ENCODE results near the gene TET3.

DNA sequence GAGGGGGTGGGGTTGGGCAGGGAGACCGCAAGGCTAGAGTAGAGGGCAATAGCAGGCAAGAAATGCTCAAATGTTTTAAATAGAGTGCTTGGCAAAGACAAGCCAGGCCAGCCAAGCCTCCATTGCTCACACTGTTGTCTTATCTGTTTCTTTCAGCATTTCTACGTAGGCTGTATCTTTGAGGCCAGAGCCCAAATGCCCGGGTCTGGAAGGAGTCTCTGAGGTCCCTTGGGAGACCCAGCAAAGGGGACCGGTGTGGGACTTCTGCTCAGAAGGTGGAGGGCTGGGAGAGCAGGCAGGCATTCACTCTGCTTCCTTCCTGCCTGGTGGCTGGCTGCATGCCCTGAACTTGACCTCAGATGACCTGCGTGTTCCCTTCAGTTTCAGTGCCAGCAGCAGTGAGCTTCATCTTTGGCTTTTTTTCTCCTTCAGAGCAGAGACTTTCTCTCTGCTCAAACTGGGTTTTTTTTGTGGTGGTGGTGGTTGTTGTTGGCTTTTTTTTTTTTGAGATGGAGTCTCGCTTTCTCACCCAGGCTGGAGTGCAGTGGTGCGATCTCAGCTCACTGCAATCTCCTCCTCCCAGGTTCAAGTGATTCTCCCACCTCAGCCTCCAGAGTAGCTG, 13.7 kb upstream of the TET3 start:
- TF ChIP-seq ZNF274 (IDR thresholded peaks at IDR 0.05; ENCODE audit: low read depth, low read length) (no peak), YY1 (IDR thresholded peaks at IDR 0.05; ENCODE audit: insufficient read depth, insufficient read length) (no peak), SUZ12 (IDR thresholded peaks at IDR 0.05; ENCODE audit: extremely low read depth, insufficient read depth, insufficient read length) (no peak)

Data from NT2/D1 (cell line).